ENCODE data around the gene SSPN.

SSPN gene

DNA sequence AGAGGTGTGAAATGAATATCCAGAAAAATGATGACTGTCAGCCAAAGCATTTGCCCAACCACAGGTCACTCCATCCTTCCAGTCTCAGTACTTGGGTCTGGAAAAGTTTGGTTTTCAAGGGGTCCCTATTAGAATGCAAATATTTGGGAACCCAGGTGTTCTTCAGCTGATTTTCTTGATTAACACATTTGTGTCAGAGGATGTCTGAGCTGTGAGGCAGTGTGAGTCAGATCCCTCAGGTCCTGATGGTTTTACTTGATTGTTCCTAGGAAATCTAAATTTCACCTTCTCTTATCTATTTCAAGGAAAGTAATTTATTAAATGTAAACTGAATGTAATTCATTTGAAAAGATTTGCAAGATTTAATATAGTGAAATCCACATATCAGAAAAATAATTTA lies 71.5 kb downstream of the SSPN start:
- no peak for DNase-seq (ENCODE audit: low spot score)

GRCh38 chr12:26268841-26269561 lies 73.6 kb downstream of the SSPN start:
- DNase-seq (ENCODE audit: low spot score), result no peak

- no peak for DNase-seq (ENCODE audit: low spot score)
Measured at GRCh38 chr12:26269562-26270284, 74.3 kb downstream of the SSPN start.

DNA sequence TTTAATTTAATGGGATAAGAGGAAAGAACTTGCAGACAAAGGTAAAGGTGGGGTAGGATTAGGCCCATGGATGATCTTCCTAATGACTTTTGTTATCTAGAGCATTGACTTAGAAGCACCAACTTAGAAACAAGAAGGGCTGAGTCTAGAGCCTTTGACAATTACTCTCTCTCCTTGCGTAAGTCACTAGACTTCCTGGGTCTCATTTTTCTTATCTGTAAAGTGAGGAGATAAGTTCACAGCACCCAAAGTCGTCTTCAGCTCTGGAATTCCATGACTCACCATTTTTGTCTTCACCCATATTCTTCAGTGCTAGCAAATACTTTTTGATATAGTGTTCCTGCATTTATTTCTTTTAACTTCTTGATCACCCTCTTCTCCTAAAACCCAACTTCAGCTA lies 75.7 kb downstream of the SSPN start:
- DNase-seq (ENCODE audit: low spot score), result no peak

GRCh38 chr12:26271889-26272492 lies 76.6 kb downstream of the SSPN start:
- no peak for DNase-seq (ENCODE audit: low spot score)

- no peak for DNase-seq (ENCODE audit: low spot score)
Measured at GRCh38 chr12:26272851-26273250, 77.5 kb downstream of the SSPN start.

DNA sequence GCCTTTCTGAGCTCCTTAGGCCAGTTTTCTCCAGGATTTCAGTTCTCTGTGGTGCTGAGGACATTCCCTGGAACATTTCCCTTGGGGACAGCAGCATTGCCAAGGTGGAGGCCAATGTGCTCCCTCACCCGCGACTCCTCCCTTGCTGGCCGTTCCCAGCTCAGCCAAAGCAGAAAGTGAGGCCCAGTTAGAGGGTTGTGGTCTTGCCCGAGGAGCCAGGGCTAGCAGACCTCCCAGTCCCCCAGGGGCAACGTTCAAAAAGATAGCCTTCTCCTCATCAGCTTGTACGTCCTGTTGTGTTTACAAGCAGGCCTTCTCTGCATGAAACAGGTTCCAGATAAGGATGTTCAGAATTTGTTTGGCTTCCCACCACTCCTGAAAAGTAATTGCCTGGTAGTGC lies 78.4 kb downstream of the SSPN start:
- DNase-seq (ENCODE audit: low spot score), result no peak

- peak; percentile 58 for DNase-seq (ENCODE audit: low spot score)
Measured at GRCh38 chr12:26274441-26275312, 79.3 kb downstream of the SSPN start.

- no peak for DNase-seq (ENCODE audit: low spot score)
Measured at GRCh38 chr12:26275313-26276131, 80.1 kb downstream of the SSPN start.

DNA sequence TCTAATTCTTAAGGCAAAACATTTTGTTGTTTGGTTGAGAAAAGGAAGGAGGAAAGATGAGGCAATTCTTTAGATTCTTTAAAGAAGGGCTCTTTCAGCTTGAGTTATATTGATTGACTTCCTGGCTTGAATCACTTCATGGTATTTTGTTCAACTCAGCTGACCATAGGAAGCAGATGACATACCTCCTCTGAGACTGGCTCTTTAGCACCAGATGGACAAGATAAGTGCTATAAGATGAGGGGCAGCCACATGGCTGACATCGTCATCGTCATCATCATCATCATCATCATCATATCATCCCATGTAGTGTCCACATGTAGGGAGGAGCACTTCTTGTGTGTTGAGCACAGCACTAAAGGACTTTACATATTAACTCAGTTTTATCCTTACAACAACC lies 81.3 kb downstream of the SSPN start:
- DNase-seq (ENCODE audit: low spot score), result no peak

DNA sequence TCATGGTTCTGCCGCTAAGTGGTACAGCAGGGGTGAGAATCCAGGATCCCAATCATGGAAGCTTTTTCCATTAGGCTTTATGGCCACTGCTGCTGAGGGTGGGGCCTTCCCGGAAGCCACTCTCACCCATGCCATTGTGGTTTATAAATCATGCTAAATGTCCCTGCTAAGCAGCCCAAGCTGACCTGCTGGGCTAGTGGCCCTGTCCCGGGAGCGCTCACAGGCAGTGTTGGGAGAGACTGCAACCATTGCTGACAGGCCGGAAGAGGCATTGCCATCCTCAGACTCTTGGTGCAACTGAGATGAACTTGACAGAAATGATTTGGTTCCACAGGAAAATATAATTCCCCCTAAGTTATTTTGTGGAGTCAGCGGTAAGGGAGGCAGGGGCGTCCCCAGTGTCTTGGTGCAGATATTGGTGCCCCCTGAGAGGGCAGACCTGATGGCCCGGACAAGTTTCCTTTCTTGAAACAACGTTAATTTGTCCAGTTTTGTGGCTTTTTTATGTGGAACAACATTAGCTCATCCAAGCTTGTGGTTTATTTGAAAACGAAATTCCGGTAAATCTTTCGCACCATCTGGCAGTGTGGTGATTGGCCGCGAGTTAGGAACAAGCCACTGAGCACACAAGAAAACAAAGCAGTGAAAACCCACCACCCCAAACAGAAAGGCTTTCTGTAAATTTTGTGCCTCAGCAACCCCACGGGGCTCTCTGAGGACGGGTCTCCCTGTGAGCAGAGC lies 82.3 kb downstream of the SSPN start:
- no peak for DNase-seq (ENCODE audit: low spot score)

DNA sequence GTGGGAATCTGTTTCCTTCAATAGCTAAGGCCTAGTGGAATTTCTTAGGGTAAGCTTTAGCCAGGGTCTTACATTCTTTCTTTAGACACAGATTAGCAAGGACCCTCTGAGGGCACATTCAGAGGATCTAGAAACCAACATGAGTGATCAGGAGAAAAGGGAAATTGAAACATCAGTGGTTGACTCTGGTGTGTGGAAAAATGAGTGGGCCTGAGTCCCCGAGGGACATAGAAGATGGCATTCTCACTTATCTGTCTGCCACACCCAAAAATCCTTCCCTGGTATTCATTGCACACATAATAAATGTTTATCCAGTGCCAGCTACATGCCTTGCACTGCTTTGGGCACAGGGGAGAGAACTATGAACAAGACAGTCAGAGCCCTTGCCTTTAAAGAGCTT lies 82.9 kb downstream of the SSPN start:
- no peak for DNase-seq (ENCODE audit: low spot score)

GRCh38 chr12:26278666-26279065 lies 83.3 kb downstream of the SSPN start:
- no peak for DNase-seq (ENCODE audit: low spot score)

DNA sequence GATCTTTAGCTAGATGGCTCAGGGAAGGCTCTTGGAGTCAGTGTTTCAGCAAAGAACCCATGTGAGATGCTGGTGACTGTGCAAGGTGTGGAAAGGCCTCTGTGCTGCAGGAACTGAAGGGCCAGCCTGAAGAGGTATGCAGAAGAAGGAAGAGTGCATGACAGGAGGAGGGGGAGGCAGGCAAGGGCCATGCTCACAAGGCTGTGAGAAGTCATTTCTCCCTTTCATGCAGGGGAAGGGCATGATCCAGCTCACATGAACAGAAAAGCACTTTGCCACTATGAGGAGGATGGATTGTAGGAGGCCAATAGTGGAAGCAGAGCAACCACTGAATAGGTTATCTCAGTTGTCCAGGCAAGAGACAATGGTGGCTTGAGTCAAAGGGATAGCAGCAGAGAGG lies 83.7 kb downstream of the SSPN start:
- DNase-seq (ENCODE audit: low spot score), result no peak

- DNase-seq (ENCODE audit: low spot score), result no peak
Measured at GRCh38 chr12:26279908-26280307, 84.5 kb downstream of the SSPN start.

- no peak for DNase-seq (ENCODE audit: low spot score)
Measured at GRCh38 chr12:26280869-26281268, 85.5 kb downstream of the SSPN start.

DNA sequence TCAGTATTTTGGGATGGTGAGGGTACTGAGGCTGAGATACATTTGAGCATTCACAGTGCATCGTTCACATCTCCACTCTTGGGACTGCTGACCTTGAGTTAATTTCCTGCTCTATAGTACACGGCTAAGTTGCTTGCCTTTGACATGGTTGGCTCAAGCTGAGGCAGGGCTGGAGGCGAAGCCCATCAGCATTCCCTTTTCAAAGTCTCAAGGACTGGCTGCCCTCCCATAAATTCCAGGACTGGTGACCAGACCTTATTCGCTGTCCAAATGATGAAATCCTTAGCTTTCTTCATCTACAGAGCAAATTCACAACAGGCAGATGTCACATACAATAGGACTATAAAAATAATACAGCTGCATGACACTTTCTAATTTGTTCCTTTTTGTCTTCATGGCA lies 85.9 kb downstream of the SSPN start:
- DNase-seq (ENCODE audit: low spot score), result no peak

DNA sequence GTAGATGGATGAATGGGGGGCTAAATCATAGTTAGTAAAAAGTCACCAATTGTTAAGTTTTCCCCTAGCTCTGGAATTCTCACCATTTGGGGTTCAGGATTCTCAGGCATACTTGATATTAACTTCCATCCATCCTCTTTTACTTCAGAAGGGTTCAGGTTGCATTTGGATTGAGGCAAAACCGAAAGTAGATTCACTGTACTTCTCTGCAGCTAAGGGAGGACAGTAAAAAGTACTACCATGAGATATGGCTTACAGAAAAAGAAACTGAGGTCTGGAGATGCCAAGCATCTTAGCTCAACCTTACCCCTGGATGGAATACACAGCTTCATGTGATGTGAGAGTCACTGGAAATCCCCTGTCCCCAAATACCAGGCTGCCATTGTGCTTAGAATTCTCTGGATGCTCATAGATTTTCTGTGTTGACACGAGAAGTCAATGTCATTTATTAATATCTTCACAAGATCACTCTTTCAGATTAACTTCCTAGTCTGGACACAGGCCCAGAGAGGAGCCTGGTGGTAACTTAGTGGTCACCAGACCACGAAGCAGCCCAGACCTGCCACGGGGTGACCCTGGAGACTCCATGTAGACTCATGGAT lies 87.1 kb downstream of the SSPN start:
- DNase-seq (ENCODE audit: low spot score), result no peak

DNA sequence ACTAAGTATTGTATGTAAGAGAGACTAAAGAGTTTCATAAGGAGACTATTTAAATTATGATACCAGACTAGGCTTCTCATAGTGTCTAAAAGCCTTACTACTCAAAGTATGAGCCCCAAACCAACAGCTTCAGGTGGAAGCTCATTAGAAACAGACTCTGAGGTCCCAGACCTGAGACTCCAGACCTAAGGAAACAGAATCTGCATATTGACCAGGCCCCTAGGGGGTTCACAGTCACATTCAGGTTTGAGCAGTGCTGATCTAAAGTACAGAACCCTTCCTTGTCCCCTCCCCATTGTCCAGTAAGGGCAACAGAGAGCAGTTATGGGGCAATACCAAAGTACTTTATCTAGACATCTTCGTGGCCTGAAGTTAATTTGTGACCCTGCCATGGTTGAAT lies 87.7 kb downstream of the SSPN start:
- no peak for DNase-seq (ENCODE audit: low spot score)

- DNase-seq (ENCODE audit: low spot score), result no peak
Measured at GRCh38 chr12:26283617-26284016, 88.2 kb downstream of the SSPN start.

Measured in ecto neural progenitor cell (in vitro differentiated cells).